HG03139 (cell line): ENCODE results near the gene TRAM1L1.

Experiments
- ATAC-seq: cut with Tn5 transposase; IDR thresholded peaks from one replicate; pipeline ENCODE4 v1.9.1; 2021; ENCODE audit not compliant: unreplicated experiment

Gene TRAM1L1

DNA sequence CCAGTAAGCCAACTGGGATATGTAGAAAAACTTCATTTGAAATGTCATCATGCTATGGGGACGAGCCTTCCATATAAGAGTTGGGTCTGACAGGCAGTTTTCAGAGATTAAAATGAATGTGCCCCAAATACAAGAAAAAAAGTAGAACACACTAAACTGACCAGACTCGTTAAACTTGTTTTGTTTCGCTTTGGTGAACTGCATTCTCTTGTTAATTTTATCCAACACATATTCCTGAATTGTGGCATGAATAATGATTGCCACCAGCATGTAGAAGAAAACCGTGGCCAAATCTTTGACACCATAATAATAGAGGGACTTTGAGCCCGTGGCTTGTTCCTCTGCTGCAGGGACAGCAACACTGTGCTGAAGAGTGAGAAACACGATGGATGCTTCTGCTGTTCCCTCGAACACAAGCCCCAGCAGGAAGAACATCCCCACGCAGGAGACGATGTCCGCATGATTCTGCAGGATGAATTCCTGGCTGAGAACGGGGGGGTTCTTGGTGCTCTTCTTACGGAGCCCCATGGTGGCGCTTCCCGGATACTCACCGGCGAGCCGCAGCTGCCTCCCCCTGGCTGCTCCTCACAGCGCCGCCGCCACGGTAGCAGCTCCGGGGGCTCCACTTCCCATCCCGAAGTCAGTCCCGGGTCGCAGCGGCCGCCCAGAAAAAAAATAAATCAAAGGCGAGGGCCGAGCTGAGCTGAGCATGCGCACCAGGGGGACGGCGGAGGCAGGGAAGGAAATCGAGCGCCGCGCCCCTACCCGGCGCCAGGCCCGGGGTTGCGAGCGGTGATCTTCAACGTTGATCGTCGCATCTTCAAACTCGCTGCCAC lies at the start of gene TRAM1L1:
TSS of gene TRAM1L1 (minus strand) at position 711 of the 836 bp plus-strand sequence. CDS start at position 528, 183 bp downstream.
- ATAC-seq: peak; percentile 49

DNA sequence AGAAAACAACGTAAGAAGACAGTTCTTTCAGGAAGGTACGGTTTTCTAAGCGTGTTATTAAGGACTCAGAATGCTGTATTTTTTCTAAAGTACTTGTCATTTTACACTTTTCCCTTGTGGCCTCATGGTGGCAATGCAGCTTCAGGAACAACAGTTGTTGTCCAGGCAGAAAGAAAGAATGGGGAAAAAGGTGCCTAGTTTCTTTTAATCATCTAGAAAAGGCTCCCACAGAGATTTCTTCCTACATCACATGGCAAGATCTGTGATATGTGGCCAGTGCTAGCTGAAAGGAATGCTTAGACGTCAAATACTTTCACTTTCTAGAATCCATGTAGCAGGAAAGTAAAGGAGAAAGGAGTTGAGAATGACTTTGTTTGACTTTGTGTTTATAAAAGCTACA lies 49.0 kb upstream of the TRAM1L1 start:
- no peak for ATAC-seq

DNA sequence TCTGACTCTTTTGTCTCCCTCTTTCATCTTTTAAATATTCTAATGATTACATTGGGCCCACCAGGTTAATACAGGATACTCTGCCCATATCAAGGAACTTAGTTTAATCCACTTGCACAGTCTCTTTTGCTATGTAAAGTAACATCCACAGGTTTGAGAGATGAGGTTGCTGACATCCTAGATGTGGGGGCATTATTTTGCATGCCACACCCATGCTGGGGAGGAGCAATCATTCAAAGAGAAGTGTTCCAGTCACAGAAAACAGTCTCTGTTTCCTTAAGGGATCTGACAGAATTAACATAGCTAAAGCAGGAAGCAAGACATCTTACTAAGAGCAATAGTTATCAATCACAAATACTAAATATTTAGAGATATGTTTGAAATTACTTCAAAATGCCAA lies 11.5 kb upstream of the TRAM1L1 start:
- ATAC-seq: no peak

DNA sequence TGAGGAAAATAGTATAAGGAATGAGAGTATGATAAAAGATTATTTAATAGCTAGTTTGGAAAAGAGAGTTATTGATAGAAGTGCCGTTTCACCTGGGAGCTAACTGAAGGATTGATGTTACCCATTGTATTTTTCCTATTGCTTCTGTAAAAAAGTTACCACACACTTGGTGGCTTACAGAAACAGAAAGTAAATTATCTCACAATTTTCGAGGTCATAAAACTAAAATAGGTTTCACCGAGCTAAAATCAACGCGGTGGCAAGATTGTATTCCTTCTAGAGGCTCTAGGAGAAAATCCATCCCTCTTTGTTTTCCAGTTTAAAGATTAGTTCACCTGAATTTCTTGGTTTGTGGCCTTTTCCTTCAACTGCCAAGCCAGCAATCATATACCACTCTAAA lies 11.1 kb upstream of the TRAM1L1 start:
- ATAC-seq: no peak

DNA sequence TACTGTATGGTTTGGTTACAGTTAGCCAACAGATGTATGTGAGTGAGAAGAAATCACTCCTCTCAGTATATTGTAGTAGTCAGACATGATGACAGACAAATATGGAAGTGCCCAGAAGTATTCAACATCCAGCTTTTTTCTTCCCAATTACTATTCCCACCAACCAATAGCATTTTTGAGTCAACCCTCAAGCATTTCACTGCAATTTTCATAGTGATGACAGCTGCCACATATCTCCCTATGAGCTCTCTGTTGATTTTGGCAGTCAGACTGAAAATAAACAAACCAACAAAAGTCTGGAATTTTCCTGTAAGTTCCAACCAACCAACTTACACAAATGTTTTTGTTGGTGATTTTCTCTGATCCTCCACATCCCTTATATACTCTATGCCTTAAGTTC lies 8.2 kb upstream of the TRAM1L1 start:
- ATAC-seq: no peak

DNA sequence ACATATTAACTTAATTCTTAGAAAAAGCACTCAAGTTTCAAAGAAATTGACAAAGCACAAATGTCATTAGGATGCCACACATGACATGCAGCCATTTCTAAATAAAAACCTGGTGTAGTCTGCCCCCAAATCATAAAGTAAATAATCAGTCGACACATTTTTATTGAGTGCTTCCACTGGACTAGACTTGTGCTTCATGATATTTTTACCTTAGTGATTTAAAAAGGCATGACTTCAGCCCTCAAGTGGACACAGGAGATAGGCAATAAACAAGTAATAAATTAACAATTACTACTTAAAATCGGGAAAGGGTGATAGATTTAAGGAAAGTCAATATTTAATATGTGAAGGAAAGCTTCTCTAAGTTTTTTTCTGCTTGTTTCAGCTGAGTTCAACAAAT lies 7.6 kb downstream of the TRAM1L1 start:
- ATAC-seq: no peak

DNA sequence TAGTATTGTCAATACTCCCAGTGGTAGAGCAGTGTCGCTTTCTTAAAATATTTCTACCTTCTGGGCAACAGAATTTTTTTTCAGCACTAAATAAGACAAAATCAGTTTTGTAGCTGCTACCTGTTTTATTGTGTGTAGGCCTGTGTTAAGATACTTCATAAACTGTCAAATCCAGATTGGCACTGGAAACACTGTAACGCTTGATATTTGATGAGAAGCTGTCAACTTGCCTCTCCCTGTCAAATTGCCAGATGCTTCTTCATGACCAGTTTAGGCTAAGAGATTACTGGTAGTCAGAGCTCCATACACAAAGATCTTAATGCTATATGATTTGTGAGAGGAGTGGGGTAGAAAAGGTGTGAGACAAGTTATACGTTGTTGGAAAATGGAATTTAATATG lies 17.3 kb downstream of the TRAM1L1 start:
- no peak for ATAC-seq

DNA sequence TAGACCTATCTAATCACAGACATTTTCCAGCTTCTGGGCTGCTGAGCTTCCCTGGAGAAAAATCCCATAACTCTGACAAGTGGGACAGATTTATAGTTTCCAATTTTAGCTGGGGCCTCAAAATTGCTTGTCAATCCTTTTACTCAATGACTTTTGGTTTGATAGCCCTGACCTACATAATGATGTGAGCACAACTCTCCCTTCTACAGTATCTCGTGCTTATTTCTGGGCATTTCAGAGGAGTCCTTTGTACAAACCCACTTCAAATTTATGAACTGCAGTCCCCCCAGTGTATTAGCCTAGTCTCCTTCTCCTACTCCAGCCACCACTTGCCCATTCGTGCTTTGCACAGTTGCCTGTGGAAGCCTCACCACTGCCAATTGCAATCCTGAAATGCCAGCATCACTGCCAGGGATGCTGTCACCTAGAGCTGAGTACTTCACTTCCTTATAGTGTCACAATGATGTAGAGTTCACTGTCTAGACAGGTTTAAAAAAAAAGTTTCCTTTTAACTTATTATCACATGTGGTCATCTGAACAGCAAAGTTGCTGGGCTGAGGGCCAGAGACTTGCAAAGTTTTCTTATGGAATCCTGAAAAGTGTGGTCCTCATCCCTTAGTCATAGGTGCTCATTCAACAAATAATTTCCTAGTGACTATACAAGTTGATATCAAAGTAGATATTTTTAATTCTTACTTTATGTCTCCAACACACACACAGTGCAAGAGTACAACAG lies 21.2 kb downstream of the TRAM1L1 start:
- no peak for ATAC-seq

DNA sequence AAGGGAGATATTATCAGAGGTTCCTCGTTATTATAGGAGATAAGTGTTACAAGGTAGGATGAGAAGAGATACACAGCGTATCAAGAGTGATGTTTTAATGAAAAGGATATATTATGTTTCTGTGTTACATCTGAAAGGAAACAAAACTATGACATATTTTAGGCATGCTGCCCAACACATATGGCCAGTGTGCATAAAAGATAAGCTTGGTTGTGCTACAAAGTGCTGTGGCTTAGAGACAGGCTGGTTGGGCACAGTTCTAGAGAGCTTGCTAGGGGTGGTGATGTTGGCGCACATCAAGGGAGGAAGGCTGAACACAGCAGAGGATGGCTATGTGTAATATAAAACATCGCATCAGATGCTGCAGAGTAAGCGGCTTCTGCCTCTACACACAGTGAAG lies 42.4 kb downstream of the TRAM1L1 start:
- no peak for ATAC-seq
